Keratinocyte (primary cell): ENCODE measurements around the gene NFATC1. TPM values are rescaled to one million over a fixed set of nuclear protein-coding genes. Genes with fewer than 3 reads are reported as not detected.

ENCODE experiments used
- DNase-seq: peaks from one replicate; pipeline ENCODE4 v3.0.0-alpha.2; 2011; ENCODE audit warnings: low read depth, missing footprints, low spot score
- FAIRE-seq: peaks from 2 replicates; lab custom pipeline; 2011; peaks lifted over from hg19 to GRCh38; lab: Jason Lieb, UNC
- H2AFZ ChIP-seq: 2 replicates; pipeline ENCODE4 v1.6.0; 2012; ENCODE audit warnings: low read length, control low read depth, inconsistent platforms; ENCODE audit not compliant: control insufficient read depth
- H3K27ac ChIP-seq: 2 replicates; pipeline ENCODE4 v1.5.1; 2011; ENCODE audit warnings: low read length; ENCODE audit not compliant: control insufficient read depth, insufficient read depth
- H3K27me3 ChIP-seq: 3 replicates; pipeline ENCODE4 v1.6.0; 2011; ENCODE audit warnings: low read length; ENCODE audit not compliant: control insufficient read depth, insufficient read depth; ENCODE audit errors: extremely low read depth
- H3K36me3 ChIP-seq, 2 experiments: 2 replicates in 1 of 2; 3 replicates in 1 of 2; pipeline ENCODE4 v1.5.1; 2011; ENCODE audit warnings: low read length in 2 of 2, mild to moderate bottlenecking in 1 of 2; ENCODE audit not compliant: control insufficient read depth in 2 of 2, insufficient read depth in 2 of 2; ENCODE audit errors: extremely low read depth in 1 of 2
- H3K4me1 ChIP-seq: 3 replicates; pipeline ENCODE4 v1.5.1; 2011; ENCODE audit warnings: low read length; ENCODE audit not compliant: control insufficient read depth, insufficient read depth; ENCODE audit errors: extremely low read depth
- H3K4me2 ChIP-seq: 3 replicates; pipeline ENCODE4 v1.6.0; 2011; ENCODE audit warnings: low read depth, low read length; ENCODE audit not compliant: control insufficient read depth, insufficient read depth; ENCODE audit errors: extremely low read depth
- H3K4me3 ChIP-seq, 3 experiments: fragments of 200-600 bp in 1 of 3; sonication (generic) in 1 of 3; 2 replicates in 2 of 3; 3 replicates in 1 of 3; pipeline ENCODE4 v1.5.1; 2011 to 2016; ENCODE audit warnings: low read length in 3 of 3, mild to moderate bottlenecking in 3 of 3, control low read depth in 2 of 3, inconsistent platforms in 1 of 3, low read depth in 1 of 3, mixed read lengths in 1 of 3, mixed run types in 1 of 3, moderate library complexity in 1 of 3; ENCODE audit not compliant: control insufficient read depth in 2 of 3, insufficient read depth in 2 of 3; ENCODE audit errors: extremely low read depth in 1 of 3
- H3K79me2 ChIP-seq: 2 replicates; pipeline ENCODE4 v1.6.0; 2012; ENCODE audit warnings: low read length; ENCODE audit not compliant: control insufficient read depth, insufficient read depth
- H3K9ac ChIP-seq: 3 replicates; pipeline ENCODE4 v1.6.0; 2011; ENCODE audit warnings: low read length; ENCODE audit not compliant: control insufficient read depth, insufficient read depth; ENCODE audit errors: extremely low read depth
- H3K9me1 ChIP-seq: 3 replicates; pipeline ENCODE4 v1.6.0; 2011; ENCODE audit warnings: low read length; ENCODE audit not compliant: control insufficient read depth, insufficient read depth; ENCODE audit errors: extremely low read depth
- H3K9me3 ChIP-seq: 2 replicates; pipeline ENCODE4 v1.5.1; 2012; ENCODE audit warnings: low read depth, low read length; ENCODE audit not compliant: control insufficient read depth
- H4K20me1 ChIP-seq: 3 replicates; pipeline ENCODE4 v1.6.0; 2011; ENCODE audit warnings: low read length; ENCODE audit not compliant: control insufficient read depth, insufficient read depth; ENCODE audit errors: extremely low read depth
- EZH2 ChIP-seq: IDR thresholded peaks from one replicate; pipeline ENCODE4 v1.6.1; 2012; ENCODE audit warnings: inconsistent platforms, mild to moderate bottlenecking, low read length, moderate library complexity
- dilution Hi-C: fragments of 300-500 bp; cut with MboI; formaldehyde crosslinking; loops from one replicate; pipeline ENCODE4 v1.7.0; 2020; ENCODE audit warnings: low sequenced_read_pairs; ENCODE audit not compliant: extremely low pct_ligation_motif_present
- polyA plus RNA-seq, 5 experiments: library from polyadenylated mRNA; depleted of rRNA in 3 of 5; stranded (reverse) in 3 of 5; stranded (forward) in 1 of 5; unstranded in 1 of 5; fragments of >200 nt; gene quantifications; 1 replicate in 1 of 5; 2 replicates in 3 of 5; 3 replicates in 1 of 5; pipeline versions ENCODE4 v1.2.1 to v1.2.3, GENCODE V29; 2011 to 2012; ENCODE audit warnings: missing spikeins in 2 of 5, low read depth in 1 of 5, low replicate concordance in 1 of 5
- TF ChIP-seq, protein P1 (sequence below), 3 experiments: IDR thresholded peaks in 1 of 3; conservative IDR thresholded peaks in 1 of 3; optimal IDR thresholded peaks in 1 of 3; 2 replicates in 2 of 3; 3 replicates in 1 of 3; pipeline versions ENCODE3 to v1.5.1; 2011; ENCODE audit warnings: low read length in 3 of 3, mild to moderate bottlenecking in 3 of 3, moderate library complexity in 2 of 3, control low read depth in 1 of 3, inconsistent platforms in 1 of 3; ENCODE audit not compliant: insufficient read depth in 2 of 3; ENCODE audit errors: extremely low read depth in 1 of 3

NFATC1 gene
- polyA plus RNA-seq, 1 donor (not counting 4 experiments of a cell fraction or from before 2014, with no cell fraction given): 0.77 TPM

DNA sequence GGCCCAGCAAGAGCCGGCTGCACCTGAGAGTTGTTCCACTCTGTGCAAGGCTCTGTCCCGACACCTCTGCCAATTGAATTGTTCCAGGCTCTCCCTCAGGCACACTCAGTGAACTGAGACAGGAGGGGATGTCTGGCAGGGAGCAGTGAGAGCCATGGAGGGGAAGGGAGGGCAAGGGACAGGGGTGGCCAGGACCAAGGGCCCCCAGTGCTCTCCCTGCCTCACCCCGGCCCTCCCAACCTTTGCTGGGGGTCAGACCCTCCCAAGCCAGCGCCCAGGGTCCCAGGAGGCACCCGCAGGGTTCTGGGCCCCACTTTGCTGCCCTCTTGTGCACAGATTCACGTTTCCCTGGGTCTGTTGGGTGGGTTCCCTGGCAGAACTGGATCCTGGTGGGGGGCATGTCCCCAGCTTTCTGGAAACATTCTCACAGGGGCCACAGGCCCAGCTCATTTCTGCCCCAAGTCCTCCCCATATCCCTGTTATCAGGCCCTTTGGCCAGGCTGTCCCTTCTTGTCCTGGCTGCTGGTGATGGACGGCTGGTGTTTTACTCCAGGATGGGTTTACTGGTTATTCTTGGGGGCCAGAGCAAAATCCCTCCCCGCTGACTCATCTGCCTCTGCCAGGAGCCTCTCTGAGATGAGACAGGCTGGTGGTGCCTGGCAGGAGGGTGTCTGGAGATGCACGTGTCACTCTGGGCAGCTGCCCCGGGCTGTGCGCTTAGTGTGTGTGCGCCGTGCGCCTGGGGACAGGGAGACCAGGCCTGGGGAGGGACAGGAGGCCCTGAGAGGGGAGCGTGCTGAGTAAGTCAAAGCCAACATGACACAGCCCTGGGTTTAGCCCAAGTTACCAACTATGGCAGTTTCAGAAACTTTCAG, 147.4 kb downstream of the NFATC1 start:
- no peak for FAIRE-seq
- no peak for DNase-seq
- H3K4me2 ChIP-seq: no peak overlapping the region
- peaks cover 11% of the 10 kb centered on the region for H3K27me3 ChIP-seq
- no peak for TF ChIP-seq EZH2
- TF ChIP-seq, protein P1, sequence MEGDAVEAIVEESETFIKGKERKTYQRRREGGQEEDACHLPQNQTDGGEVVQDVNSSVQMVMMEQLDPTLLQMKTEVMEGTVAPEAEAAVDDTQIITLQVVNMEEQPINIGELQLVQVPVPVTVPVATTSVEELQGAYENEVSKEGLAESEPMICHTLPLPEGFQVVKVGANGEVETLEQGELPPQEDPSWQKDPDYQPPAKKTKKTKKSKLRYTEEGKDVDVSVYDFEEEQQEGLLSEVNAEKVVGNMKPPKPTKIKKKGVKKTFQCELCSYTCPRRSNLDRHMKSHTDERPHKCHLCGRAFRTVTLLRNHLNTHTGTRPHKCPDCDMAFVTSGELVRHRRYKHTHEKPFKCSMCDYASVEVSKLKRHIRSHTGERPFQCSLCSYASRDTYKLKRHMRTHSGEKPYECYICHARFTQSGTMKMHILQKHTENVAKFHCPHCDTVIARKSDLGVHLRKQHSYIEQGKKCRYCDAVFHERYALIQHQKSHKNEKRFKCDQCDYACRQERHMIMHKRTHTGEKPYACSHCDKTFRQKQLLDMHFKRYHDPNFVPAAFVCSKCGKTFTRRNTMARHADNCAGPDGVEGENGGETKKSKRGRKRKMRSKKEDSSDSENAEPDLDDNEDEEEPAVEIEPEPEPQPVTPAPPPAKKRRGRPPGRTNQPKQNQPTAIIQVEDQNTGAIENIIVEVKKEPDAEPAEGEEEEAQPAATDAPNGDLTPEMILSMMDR (optimal IDR thresholded peaks at IDR 0.05 in 1 of 3, IDR thresholded peaks at IDR 0.05 in 1 of 3, conservative IDR thresholded peaks at IDR 0.05 in 1 of 3; ENCODE audit: extremely low read depth in 1 of 3, insufficient read depth in 2 of 3, low read length in 3 of 3): no peak
- H3K27ac ChIP-seq: no peak overlapping the region
- peaks cover 2% of the 10 kb centered on the region for H3K4me1 ChIP-seq
- H3K9ac ChIP-seq: no peak overlapping the region
- no peak overlapping the region for H3K4me3 ChIP-seq
- H4K20me1 ChIP-seq: no peaks in the 10 kb centered on the region
- no peaks in the 10 kb centered on the region for H3K9me1 ChIP-seq
- H3K9me3 ChIP-seq: no peaks in the 10 kb centered on the region
- H3K36me3 ChIP-seq: no peaks in the 10 kb centered on the region
- dilution Hi-C loops: no loop called here
- no peaks in the 10 kb centered on the region for H3K79me2 ChIP-seq
- H2AFZ ChIP-seq: no peak overlapping the region

DNA sequence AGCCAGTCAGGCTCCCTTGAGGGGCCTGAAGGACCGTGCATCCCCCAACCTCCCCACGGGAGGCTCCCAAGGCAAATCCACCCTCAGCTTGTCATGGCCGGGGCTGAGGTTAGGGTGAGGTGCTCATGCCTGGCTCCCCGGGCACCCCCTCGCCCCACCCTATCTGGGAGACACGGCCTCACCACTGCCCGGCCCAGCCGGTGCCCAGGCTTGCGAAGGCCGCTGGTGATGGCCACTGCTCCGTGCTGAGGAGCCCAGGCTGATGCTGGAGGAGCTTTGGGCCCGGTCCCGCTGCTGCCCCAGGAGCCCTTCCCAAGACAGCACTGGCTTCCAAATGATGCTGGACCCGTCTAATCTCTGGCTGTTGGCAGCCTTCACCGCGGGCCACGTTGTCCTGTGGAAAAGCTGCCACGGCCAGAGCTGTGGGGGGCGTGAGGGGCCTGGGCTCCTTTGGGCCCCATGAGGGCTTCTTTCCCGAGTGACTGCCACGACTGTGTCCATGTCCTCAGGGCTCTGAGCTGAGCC, 148.2 kb downstream of the NFATC1 start:
- Histone ChIP-seq H3K4me1 (peaks cover 2% of the 10 kb centered on the region), H2AFZ (no peak overlapping the region), H3K4me3 (no peak overlapping the region), H3K9me1 (no peaks in the 10 kb centered on the region), H3K4me2 (no peak overlapping the region), H4K20me1 (no peaks in the 10 kb centered on the region), H3K9me3 (no peaks in the 10 kb centered on the region), H3K27me3 (peaks cover 11% of the 10 kb centered on the region), H3K27ac (no peak overlapping the region), H3K36me3 (no peaks in the 10 kb centered on the region), H3K79me2 (no peaks in the 10 kb centered on the region), H3K9ac (no peak overlapping the region)
- no peak for TF ChIP-seq EZH2
- TF ChIP-seq, protein P1 (optimal IDR thresholded peaks at IDR 0.05 in 1 of 3, IDR thresholded peaks at IDR 0.05 in 1 of 3, conservative IDR thresholded peaks at IDR 0.05 in 1 of 3; ENCODE audit: extremely low read depth in 1 of 3, insufficient read depth in 2 of 3, low read length in 3 of 3): no peak
- no peak for DNase-seq
- FAIRE-seq: no peak
- dilution Hi-C loops: no loop called here
